GM19239 (cell line): Measurements from ENCODE around the gene GPC5.
"Not testable (repeated sequence)": the region's sequence is repeated elsewhere in the genome, so short reads cannot be mapped to it uniquely, and the experiment has no call there.

ENCODE experiments used
- DNase-seq: peaks from one replicate; pipeline ENCODE4 v3.0.0; 2011; ENCODE audit warnings: low spot score; ENCODE audit not compliant: insufficient read length
- FAIRE-seq: peaks from 2 replicates; lab custom pipeline; 2011; peaks lifted over from hg19 to GRCh38; lab: Jason Lieb, UNC

Gene GPC5

GRCh38 chr13:91745967-91746366 lies 347.5 kb downstream of the GPC5 start:
- FAIRE-seq = no peak
- no peak for DNase-seq

GRCh38 chr13:91747186-91747585 lies 348.8 kb downstream of the GPC5 start:
- FAIRE-seq (no peak), DNase-seq (no peak)

- FAIRE-seq (no peak), DNase-seq (no peak)
Measured at GRCh38 chr13:91748416-91749089, 350.1 kb downstream of the GPC5 start.

GRCh38 chr13:91758724-91759123 lies 360.3 kb downstream of the GPC5 start:
- DNase-seq = no peak
- no peak for FAIRE-seq

GRCh38 chr13:91762957-91763356 lies 364.5 kb downstream of the GPC5 start:
- no peak for FAIRE-seq
- DNase-seq = no peak

GRCh38 chr13:91764527-91764926 lies 366.1 kb downstream of the GPC5 start:
- DNase-seq (no peak), FAIRE-seq (no peak)

- FAIRE-seq (no peak), DNase-seq (no peak)
Measured at GRCh38 chr13:91767651-91768050, 369.2 kb downstream of the GPC5 start.

GRCh38 chr13:91768746-91769145 lies 370.3 kb downstream of the GPC5 start:
- FAIRE-seq (no peak), DNase-seq (no peak)

- no peak for DNase-seq
- no peak for FAIRE-seq
Measured at GRCh38 chr13:91771229-91771628, 372.8 kb downstream of the GPC5 start.

- no peak for DNase-seq
- FAIRE-seq = no peak
Measured at GRCh38 chr13:91773591-91774227, 375.3 kb downstream of the GPC5 start.

GRCh38 chr13:91774397-91774796 lies 376.0 kb downstream of the GPC5 start:
- DNase-seq (no peak), FAIRE-seq (no peak)

GRCh38 chr13:91776611-91777193 lies 378.3 kb downstream of the GPC5 start:
- FAIRE-seq (no peak), DNase-seq (no peak)

GRCh38 chr13:91778123-91778522 lies 379.7 kb downstream of the GPC5 start:
- peak; percentile 23 for FAIRE-seq
- no peak for DNase-seq

GRCh38 chr13:91781982-91782691 lies 383.7 kb downstream of the GPC5 start:
- DNase-seq, FAIRE-seq: not testable (repeated sequence)

GRCh38 chr13:91785431-91786119 lies 387.2 kb downstream of the GPC5 start:
- no peak for FAIRE-seq
- DNase-seq = no peak

- DNase-seq (no peak), FAIRE-seq (no peak)
Measured at GRCh38 chr13:91792054-91792453, 393.6 kb downstream of the GPC5 start.

- no peak for DNase-seq
- FAIRE-seq = no peak
Measured at GRCh38 chr13:91797567-91797966, 399.1 kb downstream of the GPC5 start.

- DNase-seq, FAIRE-seq: not testable (repeated sequence)
Measured at GRCh38 chr13:91798338-91798737, 399.9 kb downstream of the GPC5 start.

- not testable (repeated sequence) for DNase-seq, FAIRE-seq
Measured at GRCh38 chr13:91801772-91802171, 403.4 kb downstream of the GPC5 start.

GRCh38 chr13:91802957-91803356 lies 404.5 kb downstream of the GPC5 start:
- FAIRE-seq (no peak), DNase-seq (no peak)
